Measurements from ENCODE around the gene TBCB.
"Not testable (repeated sequence)": the region's sequence is repeated elsewhere in the genome, so short reads cannot be mapped to it uniquely, and the experiment has no call there.

TBCB gene, protein sequence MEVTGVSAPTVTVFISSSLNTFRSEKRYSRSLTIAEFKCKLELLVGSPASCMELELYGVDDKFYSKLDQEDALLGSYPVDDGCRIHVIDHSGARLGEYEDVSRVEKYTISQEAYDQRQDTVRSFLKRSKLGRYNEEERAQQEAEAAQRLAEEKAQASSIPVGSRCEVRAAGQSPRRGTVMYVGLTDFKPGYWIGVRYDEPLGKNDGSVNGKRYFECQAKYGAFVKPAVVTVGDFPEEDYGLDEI

GRCh38 chr19:36115453-36116343 is at the start of gene TBCB:
TBCB (plus strand) TSS chr19:36115468; CDS start chr19:36115561, 93 bp downstream.
- peak; percentile 90 for DNase-seq (ENCODE audit: low spot score)

DNA sequence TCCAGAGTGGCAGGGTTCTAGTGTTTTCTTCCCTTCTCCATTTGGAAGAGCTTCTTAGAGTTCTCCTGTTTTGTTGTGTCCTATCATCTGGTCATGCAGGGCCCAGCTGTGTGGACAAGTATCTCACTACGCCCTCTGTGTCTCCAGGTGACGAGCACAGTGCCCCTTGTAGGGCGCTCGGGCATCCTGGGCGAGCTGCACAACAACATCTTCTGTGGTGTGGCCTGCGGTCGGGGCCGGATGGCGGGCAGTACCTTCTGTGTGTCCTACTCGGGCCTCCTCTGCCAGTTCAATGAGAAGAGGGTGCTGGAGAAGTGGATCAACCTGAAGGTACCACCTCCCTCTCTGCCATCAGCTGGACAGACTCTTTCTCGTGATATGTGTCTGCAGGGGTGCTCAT is 47.6 kb upstream of the TBCB start:
- no peak for DNase-seq (ENCODE audit: low spot score)

- not testable (repeated sequence) for DNase-seq (ENCODE audit: low spot score)
Observed at GRCh38 chr19:36068810-36069499, 46.3 kb upstream of the TBCB start.

DNA sequence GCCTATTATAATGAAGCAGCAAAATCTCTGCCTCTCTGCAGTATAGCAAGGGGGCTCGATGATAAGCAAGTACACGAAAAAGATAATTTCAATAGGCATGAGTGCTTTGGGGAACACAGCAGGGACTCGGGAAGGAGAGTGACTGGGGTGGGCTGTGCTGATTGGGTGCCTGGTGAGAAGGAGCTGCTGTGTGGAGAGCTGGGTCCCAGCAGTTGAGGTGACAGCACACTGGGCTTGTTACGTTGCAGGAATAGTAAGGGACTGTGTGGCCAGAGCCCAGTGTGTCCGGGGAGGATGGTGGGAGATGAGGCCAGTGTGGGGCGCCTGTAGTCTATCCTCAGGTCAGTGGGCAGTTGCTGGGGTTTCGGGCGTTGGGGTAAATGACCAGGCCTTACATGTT is 43.2 kb upstream of the TBCB start:
- DNase-seq (ENCODE audit: low spot score) = no peak

GRCh38 chr19:36073121-36073876 is 42.0 kb upstream of the TBCB start:
- DNase-seq (ENCODE audit: low spot score) = no peak

DNA sequence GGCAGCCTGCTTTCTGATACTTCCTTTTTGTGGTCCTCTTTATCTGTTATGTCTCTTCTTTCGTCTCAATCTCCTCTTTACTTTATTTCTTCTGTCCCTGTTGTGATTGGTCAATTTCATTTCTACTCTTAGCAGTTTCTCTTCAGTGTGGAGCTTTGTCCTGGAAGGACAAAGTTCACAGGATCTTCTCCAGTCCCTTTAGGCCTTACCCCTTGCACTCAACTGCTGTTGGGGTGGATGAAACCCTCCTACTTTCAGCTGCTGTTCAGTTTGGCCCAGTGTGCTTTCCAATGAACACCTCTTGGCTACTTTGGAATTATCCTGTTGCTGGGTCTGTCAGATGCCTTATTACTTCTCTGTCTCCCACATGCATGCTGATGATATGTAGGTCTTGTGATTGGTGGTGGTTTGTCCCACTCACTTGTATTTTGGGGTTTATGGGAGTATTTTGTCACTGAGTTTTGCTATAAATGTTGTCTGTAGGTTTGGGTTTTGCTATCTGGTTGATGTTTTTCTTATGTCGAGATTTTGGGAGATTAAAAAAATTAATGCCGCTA is 35.8 kb upstream of the TBCB start:
- DNase-seq (ENCODE audit: low spot score) = no peak

DNA sequence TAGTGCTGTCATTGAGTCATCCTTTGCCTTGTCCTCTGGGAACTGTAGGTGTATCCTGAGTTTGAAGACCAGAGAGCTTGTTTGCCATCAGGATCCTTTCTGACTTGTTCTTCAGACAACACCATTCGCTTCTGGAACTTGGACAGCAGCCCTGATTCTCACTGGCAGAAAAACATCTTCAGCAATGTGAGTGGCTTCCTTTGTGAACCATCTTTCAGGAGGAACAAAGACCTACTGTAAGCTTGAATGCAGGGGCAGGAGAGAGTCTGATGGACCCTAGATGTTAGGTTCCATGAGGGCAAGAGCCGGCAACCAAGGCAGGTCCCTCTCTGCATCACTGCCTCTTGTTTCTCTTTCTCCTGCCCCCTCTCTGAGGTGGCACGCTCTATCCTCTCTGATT is 33.9 kb upstream of the TBCB start:
- no peak for DNase-seq (ENCODE audit: low spot score)

DNA sequence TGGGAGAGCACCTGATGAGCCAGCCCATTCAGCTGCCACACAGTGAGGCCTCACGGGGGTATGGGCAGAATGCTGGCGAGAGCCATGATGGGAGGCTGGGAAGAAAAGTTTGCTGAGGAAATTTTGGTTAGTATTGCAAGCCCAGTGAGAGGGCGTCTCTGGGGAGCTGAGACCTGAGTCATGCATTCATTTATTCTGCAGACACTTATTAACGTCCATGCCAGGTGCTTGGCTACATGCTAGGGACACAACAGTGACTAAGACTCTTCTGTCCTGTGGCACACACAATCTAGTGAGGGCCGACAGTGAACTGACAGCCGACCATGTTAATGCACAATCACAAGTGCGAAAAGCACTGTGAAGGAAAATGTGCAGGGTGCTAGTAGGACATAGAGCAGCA is 33.4 kb upstream of the TBCB start:
- DNase-seq (ENCODE audit: low spot score) = no peak

DNA sequence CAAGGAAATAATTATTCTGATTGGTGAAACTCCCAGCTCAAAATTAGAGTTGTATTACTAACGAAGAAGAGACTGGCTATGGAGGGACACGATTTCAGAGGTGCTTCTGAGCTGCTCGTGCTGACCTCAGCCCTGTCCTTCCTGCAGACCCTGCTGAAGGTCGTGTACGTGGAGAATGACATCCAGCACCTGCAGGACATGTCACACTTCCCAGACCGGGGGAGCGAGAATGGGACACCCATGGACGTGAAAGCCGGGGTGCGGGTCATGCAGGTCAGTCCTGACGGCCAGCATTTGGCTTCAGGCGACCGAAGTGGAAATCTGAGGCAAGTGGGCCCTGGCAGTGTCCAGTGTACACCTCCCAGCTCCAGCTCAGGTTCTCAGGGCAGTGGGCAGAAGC is 32.4 kb upstream of the TBCB start:
- DNase-seq (ENCODE audit: low spot score) = no peak

DNA sequence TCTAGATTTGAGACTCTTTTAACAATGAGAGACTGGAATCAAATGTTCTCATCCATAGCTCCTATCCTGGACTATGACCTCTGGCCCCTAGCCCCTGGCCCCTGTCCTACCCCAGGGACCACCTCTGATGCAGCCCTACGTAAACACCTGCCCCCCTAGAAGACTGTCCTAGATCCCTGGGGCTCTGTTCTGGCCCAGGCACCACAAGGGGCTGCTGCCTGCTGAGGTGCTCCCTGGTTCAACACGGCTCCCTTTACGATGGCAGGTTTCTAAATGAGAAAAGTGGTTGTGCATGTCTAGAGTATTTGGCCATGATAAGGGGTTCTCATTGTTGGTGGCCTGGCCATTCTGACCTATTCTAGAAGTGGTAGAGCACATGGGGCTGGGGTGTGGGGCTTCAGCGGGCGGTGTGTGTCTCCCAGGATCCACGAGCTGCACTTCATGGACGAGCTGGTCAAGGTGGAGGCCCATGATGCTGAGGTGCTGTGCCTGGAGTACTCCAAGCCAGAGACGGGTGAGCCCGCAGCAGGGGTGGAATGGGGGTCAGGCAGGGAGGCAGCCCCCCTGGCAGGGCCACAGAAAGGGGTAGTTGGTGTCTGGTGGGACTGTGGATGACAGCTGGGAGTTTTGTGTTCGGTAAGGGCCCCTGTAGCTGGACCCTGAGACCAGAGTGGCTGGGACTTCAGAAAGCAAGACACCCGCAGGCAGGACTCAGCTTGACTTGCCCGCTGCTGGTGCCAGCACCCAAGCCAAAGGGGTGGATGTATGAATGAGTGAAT is 30.8 kb upstream of the TBCB start:
- DNase-seq (ENCODE audit: low spot score) = no peak

DNA sequence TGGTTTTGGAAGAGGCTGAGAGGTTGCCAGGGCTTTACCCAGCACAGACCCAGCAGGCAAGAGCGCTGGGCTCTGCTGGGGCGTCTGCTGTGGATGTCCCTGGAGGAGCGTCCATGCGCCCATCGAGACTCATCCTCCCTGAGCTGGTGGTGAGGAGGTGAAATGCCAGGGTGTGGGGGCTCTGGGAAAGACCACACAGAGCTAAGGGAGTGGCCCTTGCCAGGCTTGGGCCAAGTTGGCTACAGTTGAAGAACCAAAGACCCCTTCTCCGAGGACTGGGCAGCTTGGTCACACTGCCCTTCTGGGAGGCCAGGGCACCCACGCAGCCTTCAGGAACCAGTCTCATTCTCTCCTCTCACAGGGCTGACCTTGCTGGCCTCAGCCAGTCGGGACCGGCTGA is 28.9 kb upstream of the TBCB start:
- DNase-seq (ENCODE audit: low spot score) = no peak

DNA sequence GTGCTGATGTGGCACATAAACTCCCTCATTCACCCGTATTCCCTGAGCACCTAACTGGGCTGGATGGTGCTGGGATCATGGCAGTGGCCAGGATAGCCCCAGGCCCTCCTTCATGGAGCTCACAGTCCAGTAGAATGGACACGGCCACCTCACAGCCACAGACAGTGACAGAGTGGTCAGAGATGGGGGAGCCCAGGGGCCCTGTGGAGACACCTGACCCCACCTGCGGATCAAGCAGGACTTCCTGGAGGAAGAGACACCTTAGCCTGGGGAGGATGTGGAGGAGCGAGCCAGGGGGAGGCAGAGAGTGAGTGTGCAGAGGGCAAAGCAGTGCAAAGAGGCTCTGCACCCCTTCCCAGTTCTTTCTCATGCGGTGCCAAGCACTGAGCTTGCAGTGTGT is 25.4 kb upstream of the TBCB start:
- no peak for DNase-seq (ENCODE audit: low spot score)

DNA sequence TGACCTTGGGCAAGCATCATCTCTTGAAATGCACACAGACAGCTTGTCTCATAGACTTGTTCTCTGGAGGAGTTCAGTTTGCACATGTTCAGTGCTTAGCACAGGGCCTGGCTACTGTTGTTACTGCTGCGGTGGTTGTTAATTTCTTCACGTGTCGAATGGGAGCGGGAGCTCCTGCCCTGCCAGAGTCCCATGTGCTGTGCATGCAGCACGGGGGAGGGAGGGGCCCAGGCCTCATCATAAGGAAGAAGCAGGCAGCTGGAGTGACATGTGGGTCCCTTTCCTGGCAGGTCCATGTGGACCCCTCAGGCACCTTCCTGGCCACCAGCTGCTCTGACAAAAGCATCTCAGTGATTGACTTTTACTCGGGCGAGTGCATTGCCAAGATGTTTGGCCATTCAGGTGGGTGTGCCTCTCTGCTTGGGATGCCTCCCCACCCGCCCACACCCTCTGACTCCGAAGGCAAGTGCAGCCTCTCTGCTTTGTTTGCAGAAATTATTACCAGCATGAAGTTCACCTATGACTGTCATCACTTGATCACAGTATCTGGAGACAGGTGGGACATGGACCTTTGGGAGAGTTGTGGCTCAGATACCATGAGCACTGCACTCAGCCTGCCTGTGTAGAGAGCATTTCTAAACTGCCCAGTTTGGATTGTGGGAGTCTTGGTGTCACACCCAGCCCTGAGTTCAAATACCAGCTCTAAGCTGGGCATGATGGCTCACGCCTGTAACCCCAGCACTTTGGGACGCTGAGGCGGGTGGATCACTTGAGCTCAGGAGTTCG is 24.2 kb upstream of the TBCB start:
- DNase-seq (ENCODE audit: low spot score) = no peak

- DNase-seq (ENCODE audit: low spot score) = no peak
Observed at GRCh38 chr19:36092566-36092965, 22.7 kb upstream of the TBCB start.

GRCh38 chr19:36093146-36093662 is 22.1 kb upstream of the TBCB start:
- DNase-seq (ENCODE audit: low spot score) = peak; percentile 57

- DNase-seq (ENCODE audit: low spot score) = no peak
Observed at GRCh38 chr19:36093687-36094086, 21.6 kb upstream of the TBCB start.

GRCh38 chr19:36097036-36097435 is 18.2 kb upstream of the TBCB start:
- no peak for DNase-seq (ENCODE audit: low spot score)

- DNase-seq (ENCODE audit: low spot score) = no peak
Observed at GRCh38 chr19:36099166-36099785, 16.0 kb upstream of the TBCB start.

DNA sequence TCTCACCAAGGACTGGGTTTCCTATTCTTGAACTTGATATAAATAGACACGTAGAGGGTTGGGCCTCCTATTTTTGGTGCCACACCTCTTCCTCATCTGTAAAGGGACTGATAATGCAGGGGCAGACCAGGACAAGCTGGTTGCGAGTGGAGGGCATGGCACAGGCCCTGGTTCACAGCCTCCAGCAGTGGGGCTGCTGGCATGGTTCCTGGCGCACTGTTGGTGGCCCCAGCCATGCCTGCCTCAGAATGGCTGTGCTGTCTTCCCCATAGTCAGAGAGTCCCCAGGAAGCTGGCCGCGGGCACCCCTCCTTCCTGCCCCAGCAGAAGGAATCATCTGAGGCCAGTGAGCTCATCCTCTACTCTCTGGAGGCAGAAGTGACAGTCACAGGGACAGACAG is 14.8 kb upstream of the TBCB start:
- DNase-seq (ENCODE audit: low spot score) = no peak

All from GM03348 (cell line).